8988T (cell line): Measurements from ENCODE around the gene DNAJA3.
A peak's percentile ranks its signal among the peaks of the same experiment; 100 is the strongest.

Experiments
- DNase-seq: peaks from one replicate; pipeline ENCODE4 v3.0.0; 2011

The DNAJA3 gene

GRCh38 chr16:4425378-4426020 lies at the start of gene DNAJA3:
TSS of gene DNAJA3 (plus strand) at chr16:4425868. CDS start at chr16:4425882, 14 bp downstream.
- DNase-seq, result peak; percentile 74

- no peak for DNase-seq
Observed at GRCh38 chr16:4376126-4376892, 49.4 kb upstream of the DNAJA3 start.

- no peak for DNase-seq
Observed at GRCh38 chr16:4376893-4377572, 48.6 kb upstream of the DNAJA3 start.

GRCh38 chr16:4377573-4378154 lies 48.0 kb upstream of the DNAJA3 start:
- DNase-seq, result no peak

- DNase-seq, result no peak
Observed at GRCh38 chr16:4378161-4378666, 47.5 kb upstream of the DNAJA3 start.

- no peak for DNase-seq
Observed at GRCh38 chr16:4378999-4379690, 46.5 kb upstream of the DNAJA3 start.

- DNase-seq, result no peak
Observed at GRCh38 chr16:4380119-4381063, 45.3 kb upstream of the DNAJA3 start.

- DNase-seq, result no peak
Observed at GRCh38 chr16:4381072-4381934, 44.4 kb upstream of the DNAJA3 start.

- DNase-seq, result no peak
Observed at GRCh38 chr16:4381935-4382794, 43.5 kb upstream of the DNAJA3 start.

GRCh38 chr16:4382795-4383357 lies 42.8 kb upstream of the DNAJA3 start:
- DNase-seq, result no peak

- DNase-seq, result no peak
Observed at GRCh38 chr16:4383591-4384444, 41.9 kb upstream of the DNAJA3 start.

- DNase-seq, result no peak
Observed at GRCh38 chr16:4384509-4384942, 41.1 kb upstream of the DNAJA3 start.

GRCh38 chr16:4385066-4385788 lies 40.4 kb upstream of the DNAJA3 start:
- DNase-seq, result no peak

GRCh38 chr16:4385789-4386450 lies 39.7 kb upstream of the DNAJA3 start:
- DNase-seq, result no peak

- DNase-seq, result no peak
Observed at GRCh38 chr16:4386451-4386805, 39.2 kb upstream of the DNAJA3 start.

GRCh38 chr16:4386951-4387565 lies 38.6 kb upstream of the DNAJA3 start:
- DNase-seq, result no peak
